HepG2 (cell line): Measurements from ENCODE around the gene SLC19A1. TPM values are rescaled to one million over a fixed set of nuclear protein-coding genes. Genes with fewer than 3 reads are reported as not detected.
A peak's percentile ranks its signal among the peaks of the same experiment; 100 is the strongest.

Source experiments
- ATAC-seq: fragments of 200-7000 bp; cut with Tn5 transposase; 3 replicates; pipeline ENCODE4 v1.9.1; 2020; ENCODE audit warnings: mild to moderate bottlenecking, moderate library complexity
- BruUV-seq: library from RNA; stranded (reverse); fragments of 400-500 nt; replicated peaks from 2 replicates; lab custom pipeline; 2021; lab: Mats Ljungman, UMichigan
- CTCF ChIA-PET: fragments of 300-600 bp; formaldehyde crosslinking; extraction: SDS; loops from one replicate; lab custom pipeline; 2021; ENCODE audit warnings: low total read pairs, inconsistent platforms, low intra/inter-chr PET ratio; lab: Yijun Ruan, JAX
- POLR2A ChIA-PET: fragments of 350-600 bp; sonication (Branson Sonifier 250); formaldehyde crosslinking; loops from one replicate; lab custom pipeline; 2020; ENCODE audit warnings: antibody characterized with exemption, inconsistent platforms; lab: Yijun Ruan, JAX
- DNase-seq: peaks from one replicate; pipeline ENCODE4 v3.0.0-alpha.2; 2015; ENCODE audit warnings: low spot score
- FAIRE-seq: peaks from 3 replicates; lab custom pipeline; 2011; peaks lifted over from hg19 to GRCh38; lab: Jason Lieb, UNC
- H2AFZ ChIP-seq: one replicate; pipeline ENCODE4 v1.6.1; 2011; ENCODE audit warnings: low read length, inconsistent platforms
- H3K27ac ChIP-seq: fragments of 300-600 bp; 3 replicates; pipeline ENCODE4 v1.8.0; 2011; ENCODE audit warnings: mixed run types, mild to moderate bottlenecking, mixed read lengths, low read length, inconsistent platforms; ENCODE audit not compliant: insufficient read depth; ENCODE audit errors: extremely low read length
- H3K27me3 ChIP-seq, 2 experiments: fragments of 200-600 bp in 1 of 2; 2 replicates in 1 of 2; 3 replicates in 1 of 2; pipeline versions ENCODE4 v1.6.0 to v1.8.0; 2011; ENCODE audit warnings: low read length in 2 of 2, mild to moderate bottlenecking in 2 of 2, moderate library complexity in 2 of 2, inconsistent platforms in 1 of 2; ENCODE audit not compliant: insufficient read depth in 2 of 2, control insufficient read depth in 1 of 2
- H3K36me3 ChIP-seq, 2 experiments: fragments of 200-600 bp in 1 of 2; replicated peaks in 1 of 2; 2 replicates in 1 of 2; 3 replicates in 1 of 2; pipeline versions ENCODE4 v1.5.1 to v1.8.0; 2011; ENCODE audit warnings: low read length in 2 of 2, inconsistent platforms in 1 of 2; ENCODE audit not compliant: insufficient read depth in 2 of 2, control insufficient read depth in 1 of 2
- H3K4me1 ChIP-seq: 2 replicates; pipeline ENCODE4 v1.5.1; 2012; ENCODE audit warnings: low read length, inconsistent platforms; ENCODE audit not compliant: insufficient read depth
- H3K4me2 ChIP-seq: 2 replicates; pipeline ENCODE4 v1.6.0; 2011; ENCODE audit warnings: low read depth, low read length, inconsistent platforms
- H3K4me3 ChIP-seq, 3 experiments: fragments of 200-600 bp in 1 of 3; sonication (generic), shearing (Covaris generic) in 1 of 3; replicated peaks in 1 of 3; 2 replicates each; pipeline ENCODE4 v1.5.1; 2011 to 2016; ENCODE audit warnings: low read length in 3 of 3, inconsistent platforms in 2 of 3, low read depth in 2 of 3, mild to moderate bottlenecking in 2 of 3, control low read depth in 1 of 3, mixed read lengths in 1 of 3; ENCODE audit not compliant: insufficient read depth in 1 of 3
- H3K79me2 ChIP-seq: one replicate; pipeline ENCODE4 v1.6.1; 2011; ENCODE audit warnings: low read length, inconsistent platforms; ENCODE audit not compliant: insufficient read depth
- H3K9ac ChIP-seq: 2 replicates; pipeline ENCODE4 v1.6.0; 2011; ENCODE audit warnings: mild to moderate bottlenecking, low read depth, low read length, inconsistent platforms; ENCODE audit not compliant: insufficient read depth
- H3K9me3 ChIP-seq: 2 replicates; pipeline ENCODE4 v1.5.1; 2012; ENCODE audit warnings: mild to moderate bottlenecking, low read length
- H4K20me1 ChIP-seq: 2 replicates; pipeline ENCODE4 v1.6.0; 2011; ENCODE audit warnings: inconsistent platforms, mild to moderate bottlenecking, low read length, moderate library complexity; ENCODE audit not compliant: insufficient read depth
- AHDC1 ChIP-seq: sonication (generic); formaldehyde crosslinking; IDR thresholded peaks from 2 replicates; pipeline ENCODE4 v1.5.1; 2020; ENCODE audit warnings: mild to moderate bottlenecking, missing genetic modification reagents, borderline replicate concordance
- HMGA1 ChIP-seq: sonication (generic); formaldehyde crosslinking; conservative IDR thresholded peaks from 2 replicates; pipeline ENCODE4 v1.4.0; 2020; ENCODE audit warnings: missing genetic modification reagents
- HOMEZ ChIP-seq: IDR thresholded peaks from 2 replicates; pipeline ENCODE4 v1.6.1; 2016; ENCODE audit warnings: low read depth
- HOXA5 ChIP-seq: sonication (generic); formaldehyde crosslinking; IDR thresholded peaks from 2 replicates; pipeline ENCODE4 v1.4.0; 2020; ENCODE audit warnings: missing genetic modification reagents
- JUNB ChIP-seq: sonication (generic); formaldehyde crosslinking; IDR thresholded peaks from 2 replicates; pipeline ENCODE4 v1.8.0; 2022; ENCODE audit warnings: missing genetic modification reagents, mild to moderate bottlenecking, borderline replicate concordance
- MTA1 ChIP-seq: sonication (generic); formaldehyde crosslinking; IDR thresholded peaks from 2 replicates; pipeline ENCODE4 v1.4.0; 2020; ENCODE audit warnings: missing genetic modification reagents, mild to moderate bottlenecking, borderline replicate concordance
- POGK ChIP-seq: sonication (generic); formaldehyde crosslinking; conservative IDR thresholded peaks from 2 replicates; pipeline ENCODE4 v1.8.0; 2022; ENCODE audit warnings: mild to moderate bottlenecking, moderate library complexity, missing genetic modification reagents
- POLR2AphosphoS5 ChIP-seq: IDR thresholded peaks from 2 replicates; pipeline ENCODE4 v1.6.1; 2012; ENCODE audit warnings: low read depth, low read length
- SRSF4 ChIP-seq: fragments of 200-400 bp; formaldehyde crosslinking; IDR thresholded peaks from one replicate; pipeline ENCODE4 v1.6.1; 2018; ENCODE audit warnings: mild to moderate bottlenecking, low read depth, low read length, moderate library complexity; ENCODE audit not compliant: poor library complexity, severe bottlenecking
- TERF1 ChIP-seq: sonication (generic); formaldehyde crosslinking; IDR thresholded peaks from 2 replicates; pipeline ENCODE4 v1.8.0; 2022; ENCODE audit warnings: mild to moderate bottlenecking, missing genetic modification reagents, moderate library complexity
- ZNF263 ChIP-seq: sonication (generic); formaldehyde crosslinking; IDR thresholded peaks from 2 replicates; pipeline ENCODE4 v1.4.0; 2020; ENCODE audit warnings: missing genetic modification reagents
- WGBS: methylation state at CpG from one replicate; pipeline ENCODE4 v1.1.6; 2017; ENCODE audit warnings: low lambda C conversion rate; 5-methylcytosine and 5-hydroxymethylcytosine counted together
- in situ Hi-C: cut with HindIII; loops from 2 replicates; pipeline ENCODE4 v1.10.0; 2017; ENCODE audit warnings: low pct_unique_long_range_greater_than_20kb; ENCODE audit not compliant: extremely low pct_ligation_motif_present
- intact Hi-C: fragments of 100-400 bp; cut with micrococcal nuclease; formaldehyde crosslinking; loops from one replicate; pipeline ENCODE4 v1.10.0; 2022; ENCODE audit not compliant: unreplicated experiment
- polyA plus RNA-seq, 8 experiments: library from polyadenylated mRNA; depleted of rRNA in 3 of 8; stranded (reverse) in 7 of 8; unstranded in 1 of 8; fragments of >200 nt; fragmentation: Illumina TruSeq in 4 of 8; extraction: Trizol in 4 of 8; gene quantifications; 2 replicates each; pipeline versions ENCODE4 v1.2.1 to v1.2.3, GENCODE V29; 2011 to 2016; ENCODE audit warnings: low read depth in 4 of 8, missing spikeins in 1 of 8, mixed read lengths in 1 of 8; ENCODE audit not compliant: insufficient read depth in 1 of 8
- total RNA-seq, 5 experiments: library from RNA; depleted of rRNA; stranded (reverse); fragments of >200 nt; fragmentation: Illumina TruSeq; extraction: Trizol; gene quantifications; 2 replicates each; pipeline ENCODE4 v1.2.3, GENCODE V29; 2016; ENCODE audit warnings: low read depth in 1 of 5

The SLC19A1 gene
- total and polyA plus RNA-seq, 2 of the 13 experiments (the other 11 are each of a cell fraction or from before 2014, with no cell fraction given) = 21.8 to 23.0 TPM

- WGBS = 61% methylated on average over 20 of the region's 20 CpGs
- peak; percentile 53 for DNase-seq
- peak; percentile 39 for ATAC-seq
- ChIA-PET CTCF (no interaction called here), POLR2A (interaction anchor here (1.0 to 1.1 kb wide), 3 partner anchors 12 to 59 kb away, joined by 3 to 11 read pairs (median 4); no protein-coding TSS in a partner anchor)
- no peaks in the 10 kb centered on the region for H3K27me3 ChIP-seq
- H2AFZ ChIP-seq = no peak overlapping the region
- intact Hi-C loops (loop anchor here (2.0 kb wide), 1 partner anchor 20 kb away; no protein-coding TSS in a partner anchor), in situ Hi-C loops (no loop called here)
- BruUV-seq = no TSS peak
- H3K36me3 ChIP-seq = peaks cover 10 to 19% of the 10 kb centered on the region in 2 experiments
- peaks cover 54% of the 10 kb centered on the region for H3K4me1 ChIP-seq
- no peak overlapping the region; a peak in 1 of 6 replicates for H3K4me3 ChIP-seq
- no peaks in the 10 kb centered on the region for H4K20me1 ChIP-seq
- peak overlapping the region; percentile 29; the same call in 1 of the 2 replicates for H3K9ac ChIP-seq
- no peaks in the 10 kb centered on the region for H3K79me2 ChIP-seq
- FAIRE-seq = peak; percentile 66
- peak overlapping the region; percentile 73 for H3K27ac ChIP-seq
- H3K9me3 ChIP-seq = no peaks in the 10 kb centered on the region
- peak overlapping the region; percentile 8; the same call in 1 of the 2 replicates for H3K4me2 ChIP-seq
- TF ChIP-seq SRSF4 = no peak
- TF ChIP-seq HOXA5 (CRISPR knock-in tag) = no peak
- no peak for TF ChIP-seq JUNB
- TF ChIP-seq POGK (CRISPR knock-in tag) = no peak
- TF ChIP-seq POLR2AphosphoS5 = no peak
- no peak for TF ChIP-seq HMGA1 (CRISPR knock-in tag)
- no peak for TF ChIP-seq AHDC1 (CRISPR knock-in tag)
- TF ChIP-seq MTA1 (CRISPR knock-in tag) = peak; percentile 90
- no peak for TF ChIP-seq TERF1 (CRISPR knock-in tag)
- peak; percentile 92 for TF ChIP-seq ZNF263
- TF ChIP-seq HOMEZ (CRISPR knock-in tag) = peak; percentile 35; the same call in 1 of the 2 replicates
Measured at GRCh38 chr21:45528981-45529784, 13.1 kb downstream of the SLC19A1 start.
